IPS-18c (cell line): ENCODE results near the gene TADA3.
"Not testable (repeated sequence)": the region's sequence is repeated elsewhere in the genome, so short reads cannot be mapped to it uniquely, and the experiment has no call there.

ENCODE experiments used
- H3K4me3 ChIP-seq: 2 replicates; pipeline ENCODE4 v1.7.0; 2013; ENCODE audit warnings: low read depth, mild to moderate bottlenecking, low read length, moderate library complexity; ENCODE audit not compliant: insufficient read depth
- H3K9me3 ChIP-seq: one replicate; pipeline ENCODE4 v1.6.1; 2013; ENCODE audit warnings: mild to moderate bottlenecking, low read length, moderate library complexity; ENCODE audit not compliant: control insufficient read depth, insufficient read depth

TADA3 gene

GRCh38 chr3:9778143-9779074 lies 13.9 kb downstream of the TADA3 start:
- H3K9me3 ChIP-seq: peaks cover 2% of the 10 kb centered on the region
- no peak overlapping the region for H3K4me3 ChIP-seq

- Histone ChIP-seq H3K9me3 (peaks cover 2% of the 10 kb centered on the region), H3K4me3 (no peak overlapping the region)
Observed at GRCh38 chr3:9777694-9778021, 14.6 kb downstream of the TADA3 start.

GRCh38 chr3:9776896-9777693 lies 15.2 kb downstream of the TADA3 start:
- peaks cover 2% of the 10 kb centered on the region for H3K9me3 ChIP-seq
- H3K4me3 ChIP-seq: no peak overlapping the region

GRCh38 chr3:9771007-9771406 lies 21.3 kb downstream of the TADA3 start:
- not testable (repeated sequence) for H3K4me3 ChIP-seq, H3K9me3 ChIP-seq

GRCh38 chr3:9770276-9770812 lies 21.9 kb downstream of the TADA3 start:
- Histone ChIP-seq H3K4me3 (peak overlapping the region; percentile 63), H3K9me3 (no peaks in the 10 kb centered on the region)

DNA sequence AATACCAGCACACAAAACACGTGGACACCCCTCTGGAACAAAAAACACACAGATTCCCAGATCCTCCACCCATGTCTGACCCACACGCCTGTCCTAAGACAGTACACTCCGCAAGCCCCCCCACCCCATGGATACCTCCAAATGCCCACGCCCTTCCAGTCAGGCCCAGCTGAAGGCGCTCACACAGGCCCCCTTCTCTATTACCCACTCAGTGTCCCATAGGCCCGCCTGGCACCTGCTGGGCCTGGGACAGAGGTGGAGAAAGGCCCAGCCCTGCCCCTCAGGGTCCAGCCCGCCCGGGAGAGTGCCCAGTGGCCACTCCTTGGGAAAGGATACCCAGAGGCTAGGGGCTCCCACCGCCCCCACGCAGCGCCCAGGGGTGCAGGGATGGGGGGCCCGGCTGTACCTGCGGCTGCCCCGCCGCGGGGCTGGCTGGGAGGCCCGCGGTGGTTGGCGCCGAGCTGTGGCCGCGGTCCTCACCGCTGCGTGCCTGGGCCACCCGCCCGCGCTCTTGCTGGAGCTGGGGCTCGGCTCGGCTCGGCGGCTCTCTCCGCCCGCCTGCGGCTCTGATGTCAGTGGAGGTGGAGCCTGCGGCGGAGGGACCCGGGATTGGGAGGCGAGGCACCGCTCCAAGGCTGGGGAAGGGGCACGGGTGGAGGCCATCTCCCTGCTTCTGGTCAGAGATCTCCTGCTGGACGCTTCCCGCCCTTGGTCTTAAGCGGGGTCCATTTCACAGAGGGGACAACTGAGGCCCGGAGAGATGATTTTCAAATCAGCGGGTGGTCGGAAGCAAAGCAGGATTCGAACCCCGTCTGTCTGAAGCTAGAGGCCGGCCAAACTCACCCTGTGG lies 22.6 kb downstream of the TADA3 start, which contains the start of gene CAMK1:
Gene CAMK1, minus strand, starts transcription at position 522 of the 850 bp plus-strand sequence. CDS start 2,198 bp downstream, outside the sequence.
- peak within 1 kb of the TSS; percentile 63 for H3K4me3 ChIP-seq

DNA sequence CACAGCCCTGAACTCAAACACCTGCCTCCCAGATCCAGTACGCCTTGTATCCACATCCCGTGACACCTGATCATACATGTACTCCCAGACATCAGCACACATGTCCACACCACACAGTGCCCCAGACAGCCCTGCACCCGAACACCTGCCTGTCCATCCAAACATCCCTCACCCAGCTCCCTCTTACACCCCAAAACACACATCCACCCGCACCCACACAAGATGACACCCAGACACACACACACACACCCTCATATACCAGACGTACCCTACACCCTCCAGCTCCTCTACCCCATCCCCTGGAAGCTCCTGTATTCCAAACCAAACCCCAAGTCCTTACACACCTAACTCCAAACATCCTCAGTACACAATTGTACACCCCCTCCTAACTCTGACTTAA lies 23.3 kb downstream of the TADA3 start:
- H3K9me3 ChIP-seq: no peaks in the 10 kb centered on the region
- H3K4me3 ChIP-seq: peak overlapping the region; percentile 63; the same call in 1 of the 2 replicates

More for the DNA sequence above, 22.6 kb downstream of the TADA3 start, which contains the start of gene CAMK1:
- no peaks in the 10 kb centered on the region for H3K9me3 ChIP-seq

DNA sequence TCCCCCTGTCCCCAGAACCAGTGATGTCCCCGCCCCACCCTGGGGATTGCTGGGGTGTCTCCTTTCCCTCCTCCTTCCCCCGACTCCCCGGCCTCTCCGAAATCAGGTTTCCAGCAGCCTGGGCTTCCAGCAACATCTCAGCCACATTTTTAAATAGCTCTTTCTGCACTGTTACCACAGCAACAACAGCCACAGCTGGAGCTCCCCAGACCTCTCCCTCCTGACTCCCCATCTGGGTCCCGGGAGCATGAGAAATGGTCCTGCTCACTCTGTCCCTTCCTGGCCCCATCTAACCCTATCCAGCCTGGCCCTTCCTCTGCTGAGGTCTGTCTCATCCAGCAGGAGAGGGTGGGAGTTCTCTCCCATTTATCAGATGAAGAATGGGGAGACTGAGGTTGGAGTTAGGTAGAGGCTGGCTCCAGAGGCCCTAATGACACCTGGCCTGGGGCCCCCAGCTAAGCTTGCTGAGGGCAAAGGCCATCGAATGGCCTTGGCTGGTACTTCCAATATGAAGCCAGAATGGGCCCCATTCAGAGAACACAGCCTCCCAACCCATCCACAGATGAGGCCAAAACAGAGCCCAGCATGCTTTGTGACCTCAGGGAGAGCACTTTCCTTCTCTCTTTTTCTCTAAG lies 24.0 kb downstream of the TADA3 start:
- Histone ChIP-seq H3K4me3 (no peak overlapping the region), H3K9me3 (no peaks in the 10 kb centered on the region)

GRCh38 chr3:9767418-9767817 lies 24.9 kb downstream of the TADA3 start:
- Histone ChIP-seq H3K4me3 (no peak overlapping the region), H3K9me3 (no peaks in the 10 kb centered on the region)

DNA sequence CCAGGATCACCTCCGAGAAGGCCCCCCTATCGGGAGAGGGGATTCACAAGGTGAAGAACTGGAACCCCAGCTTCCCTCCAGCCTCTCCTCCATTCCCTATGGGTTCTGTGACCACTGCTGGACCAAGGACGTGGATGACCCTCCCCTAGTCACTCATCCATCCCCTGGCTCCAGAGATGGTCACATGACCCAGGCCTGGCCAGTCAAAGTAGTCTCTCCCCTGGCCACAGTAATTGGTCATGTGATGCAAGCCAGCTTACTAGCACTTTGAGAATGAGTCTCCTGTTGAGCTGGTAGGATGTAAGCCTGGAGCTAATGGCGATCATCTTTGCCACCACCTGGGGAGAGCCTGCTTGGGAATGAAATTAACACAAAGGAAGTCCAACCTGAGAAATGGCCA lies 26.4 kb downstream of the TADA3 start:
- no peak overlapping the region for H3K4me3 ChIP-seq
- no peaks in the 10 kb centered on the region for H3K9me3 ChIP-seq

- no peaks in the 10 kb centered on the region for H3K9me3 ChIP-seq
Observed at GRCh38 chr3:9762871-9763270, 29.4 kb downstream of the TADA3 start.

DNA sequence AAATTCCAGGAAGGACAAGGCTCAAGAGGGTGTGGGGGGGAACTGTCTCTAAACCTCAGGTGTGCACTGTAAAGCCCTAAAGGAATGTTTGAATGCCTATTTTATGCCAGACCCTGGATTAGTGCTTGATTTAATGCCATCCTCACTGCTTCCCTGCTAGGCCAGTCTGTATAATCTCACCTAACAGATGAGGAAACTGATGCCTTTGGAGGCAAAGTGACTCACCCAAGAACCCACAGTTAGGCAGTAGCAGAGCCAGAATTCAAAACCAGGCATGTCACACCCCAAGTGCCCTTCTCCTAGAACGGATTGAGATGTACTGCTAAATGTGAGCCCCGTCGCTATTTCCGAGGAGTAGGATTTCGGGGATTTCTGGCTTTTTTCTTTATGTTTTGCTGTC lies 30.4 kb downstream of the TADA3 start:
- no peaks in the 10 kb centered on the region for H3K9me3 ChIP-seq
- H3K4me3 ChIP-seq: no peak overlapping the region

More at GRCh38 chr3:9762871-9763270, 29.4 kb downstream of the TADA3 start:
- H3K4me3 ChIP-seq: no peak overlapping the region

GRCh38 chr3:9760779-9761505 lies 31.3 kb downstream of the TADA3 start:
- Histone ChIP-seq H3K4me3 (no peak overlapping the region), H3K9me3 (no peaks in the 10 kb centered on the region)

- H3K4me3 ChIP-seq: no peak overlapping the region
- no peaks in the 10 kb centered on the region for H3K9me3 ChIP-seq
Observed at GRCh38 chr3:9757427-9757826, 34.8 kb downstream of the TADA3 start.

DNA sequence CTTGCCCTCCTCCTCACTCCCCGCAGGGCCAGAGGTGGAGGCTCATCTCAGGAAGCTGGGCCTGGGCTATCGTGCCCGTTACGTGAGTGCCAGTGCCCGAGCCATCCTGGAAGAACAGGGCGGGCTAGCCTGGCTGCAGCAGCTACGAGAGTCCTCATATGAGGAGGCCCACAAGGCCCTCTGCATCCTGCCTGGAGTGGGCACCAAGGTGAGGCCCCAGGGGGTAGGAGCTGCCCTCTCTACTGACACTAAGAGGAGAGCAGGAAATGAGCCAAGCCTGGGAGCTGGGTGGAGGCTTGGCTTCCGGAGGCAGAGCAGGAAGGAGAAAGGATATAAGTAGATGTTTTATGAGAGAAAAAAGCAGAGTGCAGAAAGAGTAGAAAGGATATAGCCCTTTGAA lies 37.6 kb downstream of the TADA3 start:
- H3K4me3 ChIP-seq: no peak overlapping the region
- H3K9me3 ChIP-seq: no peaks in the 10 kb centered on the region
